NCI-H2227 treated with DMSO at 0.1 percent for 48 hours (cell line): ENCODE measurements around the gene PCF11.

ENCODE experiments used
- DNase-seq: peaks from one replicate; lab custom pipeline; 2025; lab: John Stamatoyannopoulos, UW

The PCF11 gene

GRCh38 chr11:83156144-83156995, 561 bp upstream of the PCF11 start:
- DNase-seq, result peak; percentile 97

- DNase-seq, result peak; percentile 10
Measured at GRCh38 chr11:83157594-83158356, 844 bp downstream of the PCF11 start.

- DNase-seq, result no peak
Measured at GRCh38 chr11:83158357-83158786, 1.4 kb downstream of the PCF11 start.

GRCh38 chr11:83158965-83159901, 2.3 kb downstream of the PCF11 start:
- no peak for DNase-seq

GRCh38 chr11:83159902-83160865, 3.3 kb downstream of the PCF11 start:
- no peak for DNase-seq

GRCh38 chr11:83161610-83162199, 4.8 kb downstream of the PCF11 start:
- DNase-seq, result no peak

- DNase-seq, result no peak
Measured at GRCh38 chr11:83162377-83162776, 5.4 kb downstream of the PCF11 start.

GRCh38 chr11:83166193-83166866, 9.4 kb downstream of the PCF11 start:
- DNase-seq, result no peak

GRCh38 chr11:83168756-83169155, 11.8 kb downstream of the PCF11 start:
- DNase-seq, result no peak

- no peak for DNase-seq
Measured at GRCh38 chr11:83170865-83171264, 13.9 kb downstream of the PCF11 start.

GRCh38 chr11:83172551-83172950, 15.6 kb downstream of the PCF11 start:
- no peak for DNase-seq

- DNase-seq, result no peak
Measured at GRCh38 chr11:83174008-83174407, 17.1 kb downstream of the PCF11 start.

- no peak for DNase-seq
Measured at GRCh38 chr11:83175815-83176214, 18.9 kb downstream of the PCF11 start.

GRCh38 chr11:83181815-83182214, 24.9 kb downstream of the PCF11 start:
- DNase-seq, result no peak

- DNase-seq, result no peak
Measured at GRCh38 chr11:83185767-83186166, 28.8 kb downstream of the PCF11 start.

- no peak for DNase-seq
Measured at GRCh38 chr11:83187465-83187864, 30.5 kb downstream of the PCF11 start.

GRCh38 chr11:83191491-83191890, 34.6 kb downstream of the PCF11 start:
- no peak for DNase-seq

- DNase-seq, result no peak
Measured at GRCh38 chr11:83191986-83192385, 35.1 kb downstream of the PCF11 start.

- no peak for DNase-seq
Measured at GRCh38 chr11:83192606-83193245, 35.8 kb downstream of the PCF11 start.
